HepG2 (cell line): ENCODE data around the gene CADM2. TPM values are rescaled to one million over a fixed set of nuclear protein-coding genes. Genes with fewer than 3 reads are reported as not detected.

Experiments
- ATAC-seq: fragments of 200-7000 bp; cut with Tn5 transposase; 3 replicates; pipeline ENCODE4 v1.9.1; 2020; ENCODE audit warnings: mild to moderate bottlenecking, moderate library complexity
- BruUV-seq: library from RNA; stranded (reverse); fragments of 400-500 nt; replicated peaks from 2 replicates; lab custom pipeline; 2021; lab: Mats Ljungman, UMichigan
- CTCF ChIA-PET: fragments of 300-600 bp; formaldehyde crosslinking; extraction: SDS; loops from one replicate; lab custom pipeline; 2021; ENCODE audit warnings: low total read pairs, inconsistent platforms, low intra/inter-chr PET ratio; lab: Yijun Ruan, JAX
- POLR2A ChIA-PET: fragments of 350-600 bp; sonication (Branson Sonifier 250); formaldehyde crosslinking; loops from one replicate; lab custom pipeline; 2020; ENCODE audit warnings: antibody characterized with exemption, inconsistent platforms; lab: Yijun Ruan, JAX
- DNase-seq: peaks from one replicate; pipeline ENCODE4 v3.0.0-alpha.2; 2015; ENCODE audit warnings: low spot score
- FAIRE-seq: peaks from 3 replicates; lab custom pipeline; 2011; peaks lifted over from hg19 to GRCh38; lab: Jason Lieb, UNC
- H2AFZ ChIP-seq: one replicate; pipeline ENCODE4 v1.6.1; 2011; ENCODE audit warnings: low read length, inconsistent platforms
- H3K27ac ChIP-seq: fragments of 300-600 bp; 3 replicates; pipeline ENCODE4 v1.8.0; 2011; ENCODE audit warnings: mixed run types, mild to moderate bottlenecking, mixed read lengths, low read length, inconsistent platforms; ENCODE audit not compliant: insufficient read depth; ENCODE audit errors: extremely low read length
- H3K27me3 ChIP-seq, 2 experiments: fragments of 200-600 bp in 1 of 2; 2 replicates in 1 of 2; 3 replicates in 1 of 2; pipeline versions ENCODE4 v1.6.0 to v1.8.0; 2011; ENCODE audit warnings: low read length in 2 of 2, mild to moderate bottlenecking in 2 of 2, moderate library complexity in 2 of 2, inconsistent platforms in 1 of 2; ENCODE audit not compliant: insufficient read depth in 2 of 2, control insufficient read depth in 1 of 2
- H3K36me3 ChIP-seq, 2 experiments: fragments of 200-600 bp in 1 of 2; replicated peaks in 1 of 2; 2 replicates in 1 of 2; 3 replicates in 1 of 2; pipeline versions ENCODE4 v1.5.1 to v1.8.0; 2011; ENCODE audit warnings: low read length in 2 of 2, inconsistent platforms in 1 of 2; ENCODE audit not compliant: insufficient read depth in 2 of 2, control insufficient read depth in 1 of 2
- H3K4me1 ChIP-seq: 2 replicates; pipeline ENCODE4 v1.5.1; 2012; ENCODE audit warnings: low read length, inconsistent platforms; ENCODE audit not compliant: insufficient read depth
- H3K4me2 ChIP-seq: 2 replicates; pipeline ENCODE4 v1.6.0; 2011; ENCODE audit warnings: low read depth, low read length, inconsistent platforms
- H3K4me3 ChIP-seq, 3 experiments: fragments of 200-600 bp in 1 of 3; sonication (generic), shearing (Covaris generic) in 1 of 3; replicated peaks in 1 of 3; 2 replicates each; pipeline ENCODE4 v1.5.1; 2011 to 2016; ENCODE audit warnings: low read length in 3 of 3, inconsistent platforms in 2 of 3, low read depth in 2 of 3, mild to moderate bottlenecking in 2 of 3, control low read depth in 1 of 3, mixed read lengths in 1 of 3; ENCODE audit not compliant: insufficient read depth in 1 of 3
- H3K79me2 ChIP-seq: one replicate; pipeline ENCODE4 v1.6.1; 2011; ENCODE audit warnings: low read length, inconsistent platforms; ENCODE audit not compliant: insufficient read depth
- H3K9ac ChIP-seq: 2 replicates; pipeline ENCODE4 v1.6.0; 2011; ENCODE audit warnings: mild to moderate bottlenecking, low read depth, low read length, inconsistent platforms; ENCODE audit not compliant: insufficient read depth
- H3K9me3 ChIP-seq: 2 replicates; pipeline ENCODE4 v1.5.1; 2012; ENCODE audit warnings: mild to moderate bottlenecking, low read length
- H4K20me1 ChIP-seq: 2 replicates; pipeline ENCODE4 v1.6.0; 2011; ENCODE audit warnings: inconsistent platforms, mild to moderate bottlenecking, low read length, moderate library complexity; ENCODE audit not compliant: insufficient read depth
- DDIT3 ChIP-seq: sonication (generic); formaldehyde crosslinking; IDR thresholded peaks from 2 replicates; pipeline ENCODE4 v1.4.0; 2020; ENCODE audit warnings: mild to moderate bottlenecking, missing genetic modification reagents
- JARID2 ChIP-seq: sonication (generic); formaldehyde crosslinking; IDR thresholded peaks from 2 replicates; pipeline ENCODE4 v1.8.1; 2023; ENCODE audit warnings: missing genetic modification reagents, inconsistent platforms; ENCODE audit not compliant: insufficient replicate concordance
- SRF ChIP-seq: IDR thresholded peaks from 2 replicates; pipeline ENCODE4 v1.6.1; 2011; ENCODE audit warnings: mild to moderate bottlenecking, low read depth, low read length, moderate library complexity
- ZNF256 ChIP-seq: sonication (generic); formaldehyde crosslinking; conservative IDR thresholded peaks from 2 replicates; pipeline ENCODE4 v1.4.0; 2020; ENCODE audit warnings: missing genetic modification reagents
- ZNF556 ChIP-seq: sonication (generic); formaldehyde crosslinking; IDR thresholded peaks from 2 replicates; pipeline ENCODE4 v1.4.0; 2020; ENCODE audit warnings: mild to moderate bottlenecking, missing genetic modification reagents, borderline replicate concordance
- WGBS: methylation state at CpG from one replicate; pipeline ENCODE4 v1.1.6; 2017; ENCODE audit warnings: low lambda C conversion rate; 5-methylcytosine and 5-hydroxymethylcytosine counted together
- in situ Hi-C: cut with HindIII; loops from 2 replicates; pipeline ENCODE4 v1.10.0; 2017; ENCODE audit warnings: low pct_unique_long_range_greater_than_20kb; ENCODE audit not compliant: extremely low pct_ligation_motif_present
- intact Hi-C: fragments of 100-400 bp; cut with micrococcal nuclease; formaldehyde crosslinking; loops from one replicate; pipeline ENCODE4 v1.10.0; 2022; ENCODE audit not compliant: unreplicated experiment
- polyA plus RNA-seq, 8 experiments: library from polyadenylated mRNA; depleted of rRNA in 3 of 8; stranded (reverse) in 7 of 8; unstranded in 1 of 8; fragments of >200 nt; fragmentation: Illumina TruSeq in 4 of 8; extraction: Trizol in 4 of 8; gene quantifications; 2 replicates each; pipeline versions ENCODE4 v1.2.1 to v1.2.3, GENCODE V29; 2011 to 2016; ENCODE audit warnings: low read depth in 4 of 8, missing spikeins in 1 of 8, mixed read lengths in 1 of 8; ENCODE audit not compliant: insufficient read depth in 1 of 8
- total RNA-seq, 5 experiments: library from RNA; depleted of rRNA; stranded (reverse); fragments of >200 nt; fragmentation: Illumina TruSeq; extraction: Trizol; gene quantifications; 2 replicates each; pipeline ENCODE4 v1.2.3, GENCODE V29; 2016; ENCODE audit warnings: low read depth in 1 of 5
- TF ChIP-seq, protein P1 (sequence below): sonication (generic); formaldehyde crosslinking; IDR thresholded peaks from 2 replicates; pipeline ENCODE4 v1.5.1; 2020; ENCODE audit warnings: mild to moderate bottlenecking, missing genetic modification reagents
- TF ChIP-seq, protein P2 (sequence below): sonication (generic); formaldehyde crosslinking; IDR thresholded peaks from 2 replicates; pipeline ENCODE4 v1.4.0; 2020; ENCODE audit warnings: mild to moderate bottlenecking, missing genetic modification reagents
- TF ChIP-seq, protein P3 (sequence below): conservative IDR thresholded peaks from 2 replicates; pipeline ENCODE4 v1.6.1; 2018; ENCODE audit warnings: missing genetic modification reagents

Gene CADM2
- total and polyA plus RNA-seq, 2 of the 13 experiments (the other 11 are each of a cell fraction or from before 2014, with no cell fraction given), result not detected

- no peak overlapping the region for H3K27ac ChIP-seq
- BruUV-seq, result no TSS peak
- H3K9ac ChIP-seq, result no peak overlapping the region
- no peak for DNase-seq
- no peak overlapping the region for H2AFZ ChIP-seq
- no peaks in the 10 kb centered on the region for H3K4me1 ChIP-seq
- ChIA-PET POLR2A (no interaction called here), CTCF (no interaction called here)
- intact Hi-C loops (no loop called here), in situ Hi-C loops (no loop called here)
- TF ChIP-seq ZNF256 (CRISPR knock-in tag) (no peak), DDIT3 (no peak), JARID2 (CRISPR knock-in tag) (no peak), ZNF556 (no peak), SRF (no peak)
- TF ChIP-seq, protein P1, sequence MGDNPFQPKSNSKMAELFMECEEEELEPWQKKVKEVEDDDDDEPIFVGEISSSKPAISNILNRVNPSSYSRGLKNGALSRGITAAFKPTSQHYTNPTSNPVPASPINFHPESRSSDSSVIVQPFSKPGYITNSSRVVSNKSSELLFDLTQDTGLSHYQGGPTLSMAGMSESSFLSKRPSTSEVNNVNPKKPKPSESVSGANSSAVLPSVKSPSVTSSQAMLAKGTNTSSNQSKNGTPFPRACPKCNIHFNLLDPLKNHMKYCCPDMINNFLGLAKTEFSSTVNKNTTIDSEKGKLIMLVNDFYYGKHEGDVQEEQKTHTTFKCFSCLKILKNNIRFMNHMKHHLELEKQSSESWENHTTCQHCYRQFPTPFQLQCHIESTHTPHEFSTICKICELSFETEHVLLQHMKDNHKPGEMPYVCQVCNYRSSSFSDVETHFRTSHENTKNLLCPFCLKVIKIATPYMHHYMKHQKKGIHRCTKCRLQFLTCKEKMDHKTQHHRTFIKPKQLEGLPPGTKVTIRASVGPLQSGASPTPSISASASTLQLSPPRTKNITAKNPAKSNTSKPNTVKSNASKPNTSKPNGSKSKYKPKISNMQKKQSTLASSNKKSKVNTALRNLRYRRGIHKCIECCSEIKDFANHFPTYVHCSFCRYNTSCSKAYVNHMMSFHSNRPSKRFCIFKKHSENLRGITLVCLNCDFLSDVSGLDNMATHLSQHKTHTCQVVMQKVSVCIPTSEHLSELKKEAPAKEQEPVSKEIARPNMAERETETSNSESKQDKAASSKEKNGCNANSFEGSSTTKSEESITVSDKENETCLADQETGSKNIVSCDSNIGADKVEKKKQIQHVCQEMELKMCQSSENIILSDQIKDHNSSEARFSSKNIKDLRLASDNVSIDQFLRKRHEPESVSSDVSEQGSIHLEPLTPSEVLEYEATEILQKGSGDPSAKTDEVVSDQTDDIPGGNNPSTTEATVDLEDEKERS (CRISPR knock-in tag), result no peak
- TF ChIP-seq, protein P2, sequence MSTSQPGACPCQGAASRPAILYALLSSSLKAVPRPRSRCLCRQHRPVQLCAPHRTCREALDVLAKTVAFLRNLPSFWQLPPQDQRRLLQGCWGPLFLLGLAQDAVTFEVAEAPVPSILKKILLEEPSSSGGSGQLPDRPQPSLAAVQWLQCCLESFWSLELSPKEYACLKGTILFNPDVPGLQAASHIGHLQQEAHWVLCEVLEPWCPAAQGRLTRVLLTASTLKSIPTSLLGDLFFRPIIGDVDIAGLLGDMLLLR (CRISPR knock-in tag), result no peak
- TF ChIP-seq, protein P3, sequence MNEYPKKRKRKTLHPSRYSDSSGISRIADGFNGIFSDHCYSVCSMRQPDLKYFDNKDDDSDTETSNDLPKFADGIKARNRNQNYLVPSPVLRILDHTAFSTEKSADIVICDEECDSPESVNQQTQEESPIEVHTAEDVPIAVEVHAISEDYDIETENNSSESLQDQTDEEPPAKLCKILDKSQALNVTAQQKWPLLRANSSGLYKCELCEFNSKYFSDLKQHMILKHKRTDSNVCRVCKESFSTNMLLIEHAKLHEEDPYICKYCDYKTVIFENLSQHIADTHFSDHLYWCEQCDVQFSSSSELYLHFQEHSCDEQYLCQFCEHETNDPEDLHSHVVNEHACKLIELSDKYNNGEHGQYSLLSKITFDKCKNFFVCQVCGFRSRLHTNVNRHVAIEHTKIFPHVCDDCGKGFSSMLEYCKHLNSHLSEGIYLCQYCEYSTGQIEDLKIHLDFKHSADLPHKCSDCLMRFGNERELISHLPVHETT (CRISPR knock-in tag), result no peak
- H3K9me3 ChIP-seq, result no peaks in the 10 kb centered on the region
- H3K79me2 ChIP-seq, result no peaks in the 10 kb centered on the region
- no peak for ATAC-seq
- H3K36me3 ChIP-seq, result no peaks in the 10 kb centered on the region
- no peak overlapping the region for H3K4me2 ChIP-seq
- H3K4me3 ChIP-seq, result no peak overlapping the region
- FAIRE-seq, result no peak
- H3K27me3 ChIP-seq, result no peaks in the 10 kb centered on the region
- 0% methylated on average over 4 of the region's 4 CpGs for WGBS
- H4K20me1 ChIP-seq, result no peaks in the 10 kb centered on the region
These were observed 822.0 kb downstream of the CADM2 start for GRCh38 chr3:85780806-85781205.
